GM18519 (cell line): ENCODE data around the gene ABCB11.
"Not testable (repeated sequence)": the region's sequence is repeated elsewhere in the genome, so short reads cannot be mapped to it uniquely, and the experiment has no call there.

Source experiments
- ATAC-seq: cut with Tn5 transposase; IDR thresholded peaks from one replicate; pipeline ENCODE4 v1.9.1; 2021; ENCODE audit warnings: mild to moderate bottlenecking, moderate library complexity; ENCODE audit not compliant: unreplicated experiment, low FRiP score

Gene ABCB11

GRCh38 chr2:168903888-168904287 is 127.2 kb downstream of the ABCB11 start:
- ATAC-seq: no peak

DNA sequence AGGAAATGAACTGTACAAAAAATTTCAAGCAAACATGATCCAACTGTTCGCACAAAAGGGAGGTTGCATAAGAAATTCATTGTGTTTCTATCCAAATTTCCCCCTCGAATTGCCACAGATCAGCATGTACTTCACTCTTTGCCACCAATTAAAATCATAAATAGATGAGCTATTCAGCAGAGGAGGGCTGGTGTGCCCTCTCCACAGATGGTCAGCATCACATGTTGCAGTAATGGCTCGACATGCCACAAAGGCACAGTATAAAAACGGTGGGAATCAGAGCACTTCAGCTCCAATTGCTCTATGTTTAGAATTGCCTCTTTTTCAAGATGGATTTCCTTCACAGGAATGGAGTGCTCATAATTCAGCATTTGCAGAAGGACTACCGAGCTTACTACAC is 130.1 kb downstream of the ABCB11 start, which contains the start of gene G6PC2:
Gene G6PC2 (plus strand): TSS at position 289 of the 400 bp plus-strand sequence. CDS start 41 bp downstream, at position 330.
- no peak for ATAC-seq

DNA sequence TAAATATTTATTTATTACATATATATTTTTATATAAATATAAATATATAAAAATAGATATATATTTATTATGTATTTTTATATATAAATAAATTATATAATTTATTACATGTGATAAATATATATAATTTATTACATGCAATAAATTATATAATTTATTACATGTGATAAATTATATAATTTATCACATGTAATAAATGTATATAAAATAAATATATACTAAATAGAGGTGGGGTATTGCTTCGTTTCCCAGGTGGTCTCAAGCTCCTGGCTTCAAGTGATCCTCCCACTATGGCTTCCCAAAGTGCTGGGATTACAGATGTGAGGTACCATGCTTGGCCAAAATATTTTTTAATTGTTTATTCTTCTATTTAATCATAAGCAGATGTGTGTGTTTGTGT is 133.7 kb downstream of the ABCB11 start:
- no peak for ATAC-seq

DNA sequence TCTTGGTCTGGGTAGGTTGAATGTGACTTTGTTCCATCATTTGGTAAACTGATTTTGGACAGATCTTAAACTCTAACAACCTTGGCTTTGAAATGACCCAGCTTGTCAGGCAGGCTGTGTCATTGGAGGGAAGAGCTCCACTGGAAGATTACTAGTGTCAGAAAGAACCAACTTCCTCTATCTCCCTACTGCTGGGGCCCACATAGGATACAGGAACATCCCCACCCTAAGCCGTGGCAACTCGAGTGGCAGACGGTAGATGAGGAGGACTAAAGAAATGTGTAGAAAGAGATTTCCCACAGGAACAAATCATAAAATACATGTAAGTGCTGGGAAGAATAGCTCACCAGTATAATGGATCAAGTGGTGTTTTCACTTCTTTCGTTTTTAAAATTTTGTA is 134.3 kb downstream of the ABCB11 start:
- no peak for ATAC-seq

DNA sequence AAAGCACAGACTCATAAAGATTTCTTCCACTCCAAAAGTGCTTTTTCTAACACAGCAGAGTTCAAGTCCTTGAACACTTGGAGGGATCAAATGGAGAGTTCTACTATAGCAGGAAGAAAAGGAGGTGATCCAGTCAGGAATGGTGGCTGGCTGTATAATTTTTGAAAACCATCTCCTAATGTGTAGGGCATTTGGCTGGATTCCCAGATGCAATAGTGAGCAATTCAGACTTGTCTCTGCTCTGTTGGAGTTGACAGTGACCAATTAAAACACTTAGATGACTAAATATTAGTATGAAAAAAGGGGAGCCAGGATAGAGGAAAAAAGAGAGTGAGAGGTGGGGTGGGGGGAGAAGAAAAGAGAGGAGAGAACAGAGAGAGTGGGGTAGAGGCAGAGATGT is 135.4 kb downstream of the ABCB11 start:
- ATAC-seq: no peak

DNA sequence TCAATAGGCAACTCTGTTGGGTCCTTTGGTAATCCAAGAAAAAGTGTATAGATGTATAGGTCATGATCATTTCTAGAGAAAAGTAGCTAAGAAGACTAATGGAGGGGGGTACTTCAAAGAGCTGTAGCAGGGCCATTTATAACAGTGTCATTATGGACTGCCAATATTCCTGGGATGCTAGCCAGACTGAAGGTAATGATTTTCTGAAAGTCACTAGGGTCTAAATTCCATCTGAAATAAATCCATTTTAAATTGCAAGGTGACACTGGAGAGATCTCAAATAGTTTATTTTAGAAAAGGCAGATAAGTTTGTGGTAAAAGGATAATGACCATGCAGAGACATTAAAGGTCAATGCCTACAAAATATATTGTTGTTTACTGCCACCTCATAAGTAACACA is 136.4 kb downstream of the ABCB11 start:
- ATAC-seq: no peak

DNA sequence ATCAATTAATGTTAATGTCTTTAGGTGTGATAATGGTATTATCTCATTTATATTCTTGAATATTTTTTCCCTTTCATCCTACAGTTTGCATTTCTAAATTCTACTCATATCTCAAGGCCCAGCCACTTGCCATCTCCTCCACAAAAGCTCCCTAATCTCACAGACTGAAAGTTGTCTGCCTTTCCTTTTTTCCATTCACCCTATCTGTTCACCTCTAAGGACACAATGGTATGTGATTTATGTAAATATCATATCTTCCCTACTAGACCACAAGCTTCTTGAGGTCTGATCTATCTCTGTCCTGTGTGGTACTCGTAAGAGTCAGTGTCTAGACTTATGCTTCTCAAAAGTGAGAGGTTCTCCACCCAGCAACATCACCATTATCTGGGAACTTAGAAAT is 137.0 kb downstream of the ABCB11 start:
- ATAC-seq: no peak

DNA sequence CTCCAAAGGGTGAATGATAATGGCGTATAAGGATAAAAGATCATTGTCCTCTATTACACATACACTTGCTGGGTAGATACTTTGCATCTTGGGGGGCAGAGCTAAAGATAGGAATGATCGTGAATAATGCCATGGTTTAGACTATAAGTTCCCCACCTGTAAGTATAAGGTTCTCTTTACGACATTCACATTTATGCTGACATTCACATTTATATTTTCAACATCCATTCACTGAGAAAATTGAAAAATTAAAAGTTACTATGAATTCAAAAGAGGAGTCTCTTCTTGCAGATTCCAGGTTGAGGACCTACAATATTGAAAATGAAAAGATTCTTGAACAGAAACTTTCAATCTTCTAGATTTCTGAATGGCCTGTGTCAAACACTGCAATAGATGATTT is 138.8 kb downstream of the ABCB11 start:
- no peak for ATAC-seq

DNA sequence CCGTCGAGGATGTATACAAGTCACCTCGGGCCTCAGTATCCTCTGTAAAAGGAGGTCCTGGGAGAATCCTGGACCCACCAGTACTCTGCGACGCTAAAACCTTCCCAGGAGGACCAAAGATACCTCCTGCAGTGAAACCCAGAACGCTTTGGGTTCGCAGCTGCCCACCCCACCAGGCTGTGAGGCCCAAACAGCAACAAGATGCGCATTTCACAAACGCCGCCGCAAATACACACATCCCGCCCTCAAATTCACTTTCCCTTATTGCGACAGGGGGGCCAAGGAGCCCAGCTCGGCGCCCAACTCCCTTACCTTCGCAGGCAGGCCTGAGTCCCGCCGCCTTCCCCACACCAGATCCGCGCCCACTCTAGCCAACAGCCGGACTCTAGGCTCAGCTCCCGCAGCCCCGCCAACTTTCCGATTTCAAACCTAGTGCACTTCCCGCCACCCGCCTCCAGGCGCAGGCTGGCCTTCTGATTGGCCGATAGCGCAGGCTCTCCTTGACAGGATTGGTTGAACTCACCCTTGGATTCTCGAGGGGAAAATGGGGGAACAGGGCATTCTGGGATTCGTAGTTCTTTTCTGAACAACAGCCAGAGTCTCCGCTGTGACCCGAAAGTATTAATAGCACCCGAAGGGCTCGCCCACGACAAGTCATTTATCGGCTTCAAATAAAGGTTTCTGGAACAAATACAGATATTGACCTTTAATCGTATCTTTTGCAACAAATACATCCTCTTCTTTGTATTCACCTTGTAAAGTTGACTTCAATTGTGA is 140.9 kb downstream of the ABCB11 start, which contains the start of gene SPC25:
Gene SPC25 (minus strand): TSS at position 425 of the 777 bp plus-strand sequence. CDS start 911 bp downstream, outside the sequence.
- ATAC-seq: peak; percentile 100

GRCh38 chr2:168889635-168890005 is 141.5 kb downstream of the ABCB11 start:
- ATAC-seq: no peak

DNA sequence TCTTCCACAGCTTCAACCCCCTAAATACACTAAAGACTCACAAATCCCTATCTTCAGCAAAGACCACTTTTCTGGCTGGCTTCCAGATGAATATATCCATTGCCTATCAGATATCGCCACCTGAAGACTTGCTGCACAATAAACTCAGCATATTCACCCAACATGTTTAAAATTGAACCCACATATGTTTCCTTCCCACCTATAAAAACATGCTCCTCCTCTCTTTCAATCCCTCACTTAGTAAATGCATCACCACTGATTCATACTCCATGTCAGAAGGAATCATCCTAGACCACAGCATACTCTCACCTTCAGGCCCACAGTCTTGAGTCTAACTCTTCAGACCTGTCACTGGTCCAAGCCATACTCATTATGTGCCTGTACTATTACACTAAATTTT is 146.1 kb downstream of the ABCB11 start:
- no peak for ATAC-seq

- ATAC-seq: not testable (repeated sequence)
Observed at GRCh38 chr2:168882163-168882562, 149.0 kb downstream of the ABCB11 start.

DNA sequence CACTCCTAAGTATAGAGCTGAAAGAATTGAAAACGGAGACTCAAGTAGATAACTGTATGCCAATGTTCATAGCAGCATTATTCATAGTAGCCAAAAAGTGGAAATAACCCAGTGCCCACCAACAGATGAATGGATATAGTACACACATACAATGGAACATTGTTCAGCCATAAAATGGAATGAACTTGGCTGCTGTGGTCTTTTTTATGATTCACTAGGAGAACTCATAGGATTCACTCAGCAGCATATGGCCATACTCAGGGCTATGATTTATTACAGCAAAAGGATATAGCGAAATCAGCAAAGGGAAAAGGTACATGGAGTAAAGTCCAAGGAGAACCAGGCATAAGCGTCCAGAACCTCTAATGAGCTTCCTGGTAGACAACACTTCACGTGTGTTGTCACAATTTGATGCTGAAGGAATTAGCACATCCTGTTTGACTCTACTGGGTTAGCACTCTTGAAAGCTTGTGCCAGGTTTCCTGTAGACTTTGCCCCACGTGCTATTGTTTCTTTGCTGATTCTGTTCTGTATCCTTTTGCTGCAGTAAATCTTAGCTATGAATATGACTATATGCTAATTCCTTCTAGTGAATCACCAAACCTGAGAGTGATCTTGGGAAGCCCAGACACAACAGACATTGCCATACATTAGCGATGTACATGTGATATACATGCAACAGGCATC is 156.6 kb downstream of the ABCB11 start:
- ATAC-seq: no peak

- not testable (repeated sequence) for ATAC-seq
Observed at GRCh38 chr2:168870824-168871223, 160.3 kb downstream of the ABCB11 start.
